ENCODE results near the gene TMEM54.

The TMEM54 gene

DNA sequence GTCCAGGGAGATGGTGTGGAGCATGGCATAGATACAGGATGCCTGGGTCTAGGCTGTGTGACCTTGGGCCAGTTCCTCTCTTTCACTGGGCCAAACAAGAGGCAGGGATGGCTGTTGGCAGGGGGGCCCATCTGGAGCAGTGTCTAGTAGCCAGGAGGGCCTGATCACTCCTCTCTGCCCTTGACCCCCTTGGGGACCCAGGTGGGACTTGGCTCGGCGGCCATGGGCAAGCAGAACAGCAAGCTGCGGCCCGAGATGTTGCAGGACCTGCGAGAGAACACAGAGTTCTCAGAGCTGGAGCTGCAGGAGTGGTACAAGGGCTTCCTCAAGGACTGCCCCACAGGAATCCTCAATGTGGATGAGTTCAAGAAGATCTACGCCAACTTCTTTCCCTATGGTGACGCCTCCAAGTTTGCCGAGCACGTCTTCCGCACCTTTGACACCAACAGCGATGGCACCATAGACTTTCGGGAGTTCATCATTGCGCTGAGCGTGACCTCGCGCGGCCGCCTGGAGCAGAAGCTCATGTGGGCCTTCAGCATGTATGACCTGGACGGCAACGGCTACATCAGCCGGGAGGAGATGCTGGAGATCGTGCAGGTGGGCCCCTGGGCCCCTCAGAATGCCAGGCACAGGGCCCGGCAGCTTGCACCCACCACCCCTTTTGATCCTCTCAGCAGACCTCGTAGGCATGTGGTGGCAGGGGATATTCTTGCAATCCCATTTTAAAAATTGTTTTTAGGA is 12.3 kb downstream of the TMEM54 start:
- no peak for TF ChIP-seq CTCF (IDR thresholded peaks at IDR 0.05; ENCODE audit: low read depth, low read length)
- Histone ChIP-seq H3K4me3 (ENCODE audit: low read depth, low read length) (no peak overlapping the region), H3K27ac (no peak overlapping the region), H3K27me3 (ENCODE audit: insufficient read depth, low read depth, severe bottlenecking) (no peaks in the 10 kb centered on the region), H3K9me3 (ENCODE audit: severe bottlenecking) (no peaks in the 10 kb centered on the region), H3K36me3 (peaks cover 27% of the 10 kb centered on the region)
- no peak for DNase-seq

- no peaks in the 10 kb centered on the region for H3K27me3 ChIP-seq (ENCODE audit: insufficient read depth, low read depth, severe bottlenecking)
- H3K4me3 ChIP-seq (ENCODE audit: low read depth, low read length): no peak overlapping the region
- no peak for DNase-seq
- H3K36me3 ChIP-seq: peaks cover 32% of the 10 kb centered on the region
- TF ChIP-seq CTCF (IDR thresholded peaks at IDR 0.05; ENCODE audit: low read depth, low read length): no peak
- H3K27ac ChIP-seq: no peak overlapping the region
- no peaks in the 10 kb centered on the region for H3K9me3 ChIP-seq (ENCODE audit: severe bottlenecking)
Measured at GRCh38 chr1:32888134-32888533, 13.1 kb downstream of the TMEM54 start.

DNA sequence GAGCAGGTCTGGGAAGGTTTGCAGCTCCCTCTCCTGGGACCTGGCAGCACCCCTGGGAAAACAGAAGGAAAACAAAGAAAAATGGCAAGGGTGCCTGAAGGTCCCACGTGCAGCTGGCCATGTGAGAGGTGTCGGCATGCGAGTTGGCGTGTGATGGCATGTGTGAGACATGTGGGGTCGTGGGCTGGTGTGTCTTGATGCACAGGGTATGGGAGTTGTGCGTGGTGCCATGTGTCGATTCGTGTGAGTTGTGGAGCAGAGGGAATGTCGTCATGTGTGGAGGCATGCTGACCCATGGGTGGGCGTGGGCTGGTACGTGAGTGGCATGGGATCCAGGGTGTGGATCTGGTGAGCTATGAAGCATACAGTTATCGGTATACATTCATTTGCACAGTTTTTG is 13.6 kb downstream of the TMEM54 start:
- H3K36me3 ChIP-seq: peaks cover 32% of the 10 kb centered on the region
- no peak for TF ChIP-seq CTCF (IDR thresholded peaks at IDR 0.05; ENCODE audit: low read depth, low read length)
- H3K9me3 ChIP-seq (ENCODE audit: severe bottlenecking): no peaks in the 10 kb centered on the region
- peak overlapping the region; percentile 67 for H3K4me3 ChIP-seq (ENCODE audit: low read depth, low read length)
- H3K27me3 ChIP-seq (ENCODE audit: insufficient read depth, low read depth, severe bottlenecking): no peaks in the 10 kb centered on the region
- no peak for DNase-seq
- H3K27ac ChIP-seq: no peak overlapping the region

DNA sequence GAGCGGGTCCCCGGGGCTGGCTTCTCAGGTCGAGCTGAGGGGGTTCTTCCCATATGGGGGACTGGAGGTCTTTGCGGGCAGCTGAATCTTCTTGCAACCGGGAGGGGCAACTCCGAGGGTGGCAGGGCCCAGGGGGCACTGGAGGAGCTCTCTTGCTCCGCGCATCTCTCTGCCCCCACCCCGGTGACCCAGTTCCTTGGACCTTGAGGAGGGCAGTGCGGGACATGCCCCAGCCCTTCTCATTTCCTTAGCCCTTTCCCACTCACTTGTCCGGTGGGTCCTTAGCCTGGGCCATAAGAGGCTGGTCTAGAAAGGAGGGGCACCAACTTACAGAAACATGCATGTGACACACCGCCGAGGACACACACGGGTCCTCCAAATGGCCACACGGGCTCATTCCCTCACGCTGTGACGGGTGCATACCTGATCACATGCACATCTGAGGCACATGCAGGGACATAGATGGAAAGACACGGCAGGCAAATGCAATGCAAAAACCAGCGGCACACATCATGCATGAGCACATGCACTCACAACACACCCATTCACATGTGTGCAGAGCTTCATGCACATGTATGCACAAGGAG is 14.3 kb downstream of the TMEM54 start:
- TF ChIP-seq CTCF (IDR thresholded peaks at IDR 0.05; ENCODE audit: low read depth, low read length): no peak
- Histone ChIP-seq H3K9me3 (ENCODE audit: severe bottlenecking) (no peaks in the 10 kb centered on the region), H3K4me3 (ENCODE audit: low read depth, low read length) (peak overlapping the region; percentile 67), H3K27me3 (ENCODE audit: insufficient read depth, low read depth, severe bottlenecking) (no peaks in the 10 kb centered on the region), H3K27ac (peak overlapping the region; percentile 100), H3K36me3 (peaks cover 32% of the 10 kb centered on the region)
- DNase-seq: peak; percentile 40

DNA sequence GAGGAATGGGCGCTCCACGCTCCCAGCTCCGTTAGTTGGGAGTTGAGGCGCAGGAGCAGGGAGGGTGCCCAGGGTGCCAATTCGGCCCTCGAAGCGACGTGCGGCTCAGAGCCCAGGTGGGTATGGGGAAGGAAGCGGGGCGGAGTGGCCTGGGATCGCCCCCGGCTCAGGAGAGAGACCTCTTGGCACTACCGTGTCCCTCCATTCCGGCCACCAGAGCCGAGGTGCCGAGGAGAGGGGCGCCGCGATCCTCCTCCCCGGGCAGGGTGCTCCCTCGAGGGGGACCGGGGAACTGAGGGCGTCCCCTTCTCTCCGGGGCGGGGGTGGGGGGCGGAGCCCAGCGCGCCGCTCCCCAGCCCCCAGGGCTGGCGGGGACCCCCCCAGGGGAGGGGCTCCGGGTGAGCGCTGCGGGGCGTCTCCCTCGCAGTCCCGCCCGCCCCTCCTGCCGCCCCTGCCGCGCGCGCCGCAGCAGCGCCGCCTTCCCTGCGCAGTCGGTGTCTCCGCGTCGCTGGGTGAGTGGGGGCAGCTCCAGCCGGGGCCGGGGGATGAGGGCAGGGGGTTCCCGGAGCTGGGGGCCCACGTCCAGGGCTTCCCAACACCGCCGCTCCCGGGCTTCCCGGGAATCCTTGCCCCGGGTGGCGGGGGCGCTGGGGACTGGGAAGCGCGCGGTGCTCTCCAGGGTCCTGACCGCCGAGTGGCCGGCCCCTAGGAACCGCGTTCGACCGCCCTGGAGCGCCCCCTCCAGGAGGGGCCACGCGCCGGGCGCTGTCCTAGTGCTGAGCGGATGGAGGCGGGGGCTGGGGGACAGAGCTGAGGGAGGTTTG is 15.0 kb downstream of the TMEM54 start, which contains the start of gene HPCA:
HPCA (plus strand) TSS at position 488 of the 824 bp plus-strand sequence. CDS start 2,408 bp downstream, outside the sequence.
- peak; percentile 75 for TF ChIP-seq CTCF (IDR thresholded peaks at IDR 0.05; ENCODE audit: low read depth, low read length)
- peak; percentile 81 for DNase-seq
- Histone ChIP-seq H3K4me3 (ENCODE audit: low read depth, low read length) (peak within 1 kb of the TSS; percentile 67), H3K9me3 (ENCODE audit: severe bottlenecking) (no peaks in the 10 kb centered on the region), H3K27ac (peak within 1 kb of the TSS; percentile 100), H3K36me3 (peaks cover 32% of the 10 kb centered on the region), H3K27me3 (ENCODE audit: insufficient read depth, low read depth, severe bottlenecking) (no peaks in the 10 kb centered on the region)

Measured in WERI-Rb-1 (cell line).